ENCODE measurements around the gene FAM180A. TPM values are rescaled to one million over a fixed set of nuclear protein-coding genes. Genes with fewer than 3 reads are reported as not detected.

The FAM180A gene
- total RNA-seq, 1 experiment from 2014 or later, result not detected

DNA sequence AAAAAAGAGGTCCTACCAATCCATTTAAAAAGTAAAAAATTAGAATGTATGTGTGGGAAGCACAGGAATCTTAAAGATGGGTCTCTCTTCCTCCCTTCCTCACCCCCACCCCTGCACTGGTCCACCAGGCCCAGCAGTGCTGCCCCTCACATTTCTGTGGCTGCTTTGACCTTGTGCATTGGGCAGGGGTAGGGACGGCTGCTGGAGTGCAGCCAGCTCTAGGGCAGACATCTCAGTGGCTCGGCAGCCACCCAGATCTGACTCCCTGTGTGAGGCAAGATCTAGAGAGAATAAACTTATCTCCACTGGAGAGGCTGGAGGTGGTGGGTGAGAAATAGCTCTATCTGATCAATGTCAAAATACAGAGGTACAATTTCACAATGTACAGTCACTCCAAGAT lies 6.7 kb downstream of the FAM180A start:
- Mint-ChIP-seq H3K27ac (no peak overlapping the region), H3K4me1 (peaks cover 14% of the 10 kb centered on the region), H3K9me3 (no peaks in the 10 kb centered on the region), H3K4me3 (no peak overlapping the region), H3K27me3 (ENCODE audit: low read depth) (no peaks in the 10 kb centered on the region; the same call in 1 of the 2 replicates), H3K36me3 (no peaks in the 10 kb centered on the region)
- ChIA-PET POLR2A (interaction anchor here (0.7 kb wide), 1 partner anchor 169 kb away, joined by 6 read pairs; no protein-coding TSS in a partner anchor), CTCF (interaction anchor here (0.7 to 1.0 kb wide), 2 partner anchors 31 to 38 kb away, joined by 4 to 6 read pairs; no protein-coding TSS in a partner anchor)
- ATAC-seq (no peak), DNase-seq (ENCODE audit: low spot score) (no peak)
- TF ChIP-seq RELA (CRISPR knock-in tag; IDR thresholded peaks at IDR 0.05; ENCODE audit: borderline replicate concordance), result no peak
- no peak for TF ChIP-seq TEAD4 (CRISPR knock-in tag; IDR thresholded peaks at IDR 0.05)
- no peak for TF ChIP-seq SMAD3 (CRISPR knock-in tag; IDR thresholded peaks at IDR 0.05; ENCODE audit: borderline replicate concordance)
- TF ChIP-seq ZNF425 (CRISPR knock-in tag; conservative IDR thresholded peaks at IDR 0.05), result no peak
- TF ChIP-seq CREM (CRISPR knock-in tag; IDR thresholded peaks at IDR 0.05), result no peak
- no peak for TF ChIP-seq NFE2L1 (CRISPR knock-in tag; IDR thresholded peaks at IDR 0.05)
- TF ChIP-seq ZBTB21 (CRISPR knock-in tag; IDR thresholded peaks at IDR 0.05; ENCODE audit: borderline replicate concordance), result no peak
- no peak for TF ChIP-seq ZNF138 (CRISPR knock-in tag; conservative IDR thresholded peaks at IDR 0.05)
- no peak for TF ChIP-seq TP53 (CRISPR knock-in tag; IDR thresholded peaks at IDR 0.05)
- no peak for TF ChIP-seq MXD4 (CRISPR knock-in tag; IDR thresholded peaks at IDR 0.05; ENCODE audit: borderline replicate concordance)
- TF ChIP-seq, protein P1, sequence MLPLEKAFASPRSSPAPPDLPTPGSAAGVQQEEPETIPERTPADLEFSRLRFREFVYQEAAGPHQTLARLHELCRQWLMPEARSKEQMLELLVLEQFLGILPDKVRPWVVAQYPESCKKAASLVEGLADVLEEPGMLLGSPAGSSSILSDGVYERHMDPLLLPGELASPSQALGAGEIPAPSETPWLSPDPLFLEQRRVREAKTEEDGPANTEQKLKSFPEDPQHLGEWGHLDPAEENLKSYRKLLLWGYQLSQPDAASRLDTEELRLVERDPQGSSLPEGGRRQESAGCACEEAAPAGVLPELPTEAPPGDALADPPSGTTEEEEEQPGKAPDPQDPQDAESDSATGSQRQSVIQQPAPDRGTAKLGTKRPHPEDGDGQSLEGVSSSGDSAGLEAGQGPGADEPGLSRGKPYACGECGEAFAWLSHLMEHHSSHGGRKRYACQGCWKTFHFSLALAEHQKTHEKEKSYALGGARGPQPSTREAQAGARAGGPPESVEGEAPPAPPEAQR (CRISPR knock-in tag; IDR thresholded peaks at IDR 0.05), result no peak

GRCh38 chr7:135740889-135741288 lies 7.7 kb downstream of the FAM180A start:
- Mint-ChIP-seq H3K27ac (no peak overlapping the region), H3K36me3 (no peaks in the 10 kb centered on the region), H3K4me1 (peaks cover 14% of the 10 kb centered on the region), H3K9me3 (no peaks in the 10 kb centered on the region), H3K27me3 (ENCODE audit: low read depth) (no peaks in the 10 kb centered on the region; the same call in 1 of the 2 replicates), H3K4me3 (no peak overlapping the region)
- POLR2A ChIA-PET, result no interaction called here
- DNase-seq (ENCODE audit: low spot score), result no peak
- no peak for ATAC-seq
- CTCF ChIA-PET, result no interaction called here
- TF ChIP-seq ZNF281 (CRISPR knock-in tag; IDR thresholded peaks at IDR 0.05) (no peak), ZNF219 (CRISPR knock-in tag; IDR thresholded peaks at IDR 0.05; ENCODE audit: borderline replicate concordance) (no peak), ZNF671 (CRISPR knock-in tag; IDR thresholded peaks at IDR 0.05) (no peak), NFE2L1 (CRISPR knock-in tag; IDR thresholded peaks at IDR 0.05) (no peak), ZNF138 (CRISPR knock-in tag; conservative IDR thresholded peaks at IDR 0.05) (no peak), E2F4 (CRISPR knock-in tag; IDR thresholded peaks at IDR 0.05; ENCODE audit: borderline replicate concordance, low read depth) (no peak), KAT7 (CRISPR knock-in tag; IDR thresholded peaks at IDR 0.05; ENCODE audit: borderline replicate concordance) (no peak), ATF1 (CRISPR knock-in tag; IDR thresholded peaks at IDR 0.05) (no peak), GABPB1 (CRISPR knock-in tag; IDR thresholded peaks at IDR 0.05) (no peak), NFATC4 (CRISPR knock-in tag; IDR thresholded peaks at IDR 0.05) (no peak), USF1 (CRISPR knock-in tag; IDR thresholded peaks at IDR 0.05) (no peak), JUN (CRISPR knock-in tag; IDR thresholded peaks at IDR 0.05) (no peak), FOXP4 (CRISPR knock-in tag; IDR thresholded peaks at IDR 0.05) (no peak)
- TF ChIP-seq, protein P2, sequence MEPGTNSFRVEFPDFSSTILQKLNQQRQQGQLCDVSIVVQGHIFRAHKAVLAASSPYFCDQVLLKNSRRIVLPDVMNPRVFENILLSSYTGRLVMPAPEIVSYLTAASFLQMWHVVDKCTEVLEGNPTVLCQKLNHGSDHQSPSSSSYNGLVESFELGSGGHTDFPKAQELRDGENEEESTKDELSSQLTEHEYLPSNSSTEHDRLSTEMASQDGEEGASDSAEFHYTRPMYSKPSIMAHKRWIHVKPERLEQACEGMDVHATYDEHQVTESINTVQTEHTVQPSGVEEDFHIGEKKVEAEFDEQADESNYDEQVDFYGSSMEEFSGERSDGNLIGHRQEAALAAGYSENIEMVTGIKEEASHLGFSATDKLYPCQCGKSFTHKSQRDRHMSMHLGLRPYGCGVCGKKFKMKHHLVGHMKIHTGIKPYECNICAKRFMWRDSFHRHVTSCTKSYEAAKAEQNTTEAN (CRISPR knock-in tag; IDR thresholded peaks at IDR 0.05), result no peak

All from WTC11 (cell line).